ENCODE measurements around the gene ENPP6.
"Not testable (repeated sequence)": the region's sequence is repeated elsewhere in the genome, so short reads cannot be mapped to it uniquely, and the experiment has no call there.

ENPP6 gene

GRCh38 chr4:184146951-184147350 lies 70.7 kb downstream of the ENPP6 start:
- no peak for DNase-seq

- DNase-seq: no peak
Measured at GRCh38 chr4:184145596-184145995, 72.1 kb downstream of the ENPP6 start.

- no peak for DNase-seq
Measured at GRCh38 chr4:184143770-184144564, 73.7 kb downstream of the ENPP6 start.

GRCh38 chr4:184142121-184143000 lies 75.3 kb downstream of the ENPP6 start:
- DNase-seq: no peak

GRCh38 chr4:184140901-184141300 lies 76.8 kb downstream of the ENPP6 start:
- DNase-seq: not testable (repeated sequence)

GRCh38 chr4:184136525-184136924 lies 81.1 kb downstream of the ENPP6 start:
- no peak for DNase-seq

GRCh38 chr4:184126800-184127199 lies 90.9 kb downstream of the ENPP6 start:
- no peak for DNase-seq

- no peak for DNase-seq
Measured at GRCh38 chr4:184122631-184123408, 94.9 kb downstream of the ENPP6 start.

GRCh38 chr4:184120549-184121127 lies 97.0 kb downstream of the ENPP6 start:
- DNase-seq: no peak

GRCh38 chr4:184117662-184118199 lies 99.9 kb downstream of the ENPP6 start:
- no peak for DNase-seq

- no peak for DNase-seq
Measured at GRCh38 chr4:184115399-184115798, 102.3 kb downstream of the ENPP6 start.

- no peak for DNase-seq
Measured at GRCh38 chr4:184114431-184114830, 103.2 kb downstream of the ENPP6 start.

- DNase-seq: no peak
Measured at GRCh38 chr4:184112006-184112550, 105.6 kb downstream of the ENPP6 start.

- no peak for DNase-seq
Measured at GRCh38 chr4:184111233-184111832, 106.3 kb downstream of the ENPP6 start.

GRCh38 chr4:184110452-184111224 lies 107.0 kb downstream of the ENPP6 start:
- no peak for DNase-seq

- DNase-seq: no peak
Measured at GRCh38 chr4:184108006-184108501, 109.6 kb downstream of the ENPP6 start.

GRCh38 chr4:184104419-184105101 lies 113.1 kb downstream of the ENPP6 start:
- no peak for DNase-seq

GRCh38 chr4:184103527-184104264 lies 114.0 kb downstream of the ENPP6 start:
- no peak for DNase-seq

GRCh38 chr4:184102927-184103326 lies 114.7 kb downstream of the ENPP6 start:
- DNase-seq: no peak

Measured in CD4-positive, alpha-beta T cell treated with Interferon alpha-2 for 1 hour (primary cell).